NCI-H1694 (cell line): ENCODE measurements around the gene CIT.

Experiments
- DNase-seq: peaks from one replicate; lab custom pipeline; 2025; lab: John Stamatoyannopoulos, UW

Gene CIT

GRCh38 chr12:119803381-119803791 lies 73.7 kb downstream of the CIT start:
- DNase-seq = no peak

DNA sequence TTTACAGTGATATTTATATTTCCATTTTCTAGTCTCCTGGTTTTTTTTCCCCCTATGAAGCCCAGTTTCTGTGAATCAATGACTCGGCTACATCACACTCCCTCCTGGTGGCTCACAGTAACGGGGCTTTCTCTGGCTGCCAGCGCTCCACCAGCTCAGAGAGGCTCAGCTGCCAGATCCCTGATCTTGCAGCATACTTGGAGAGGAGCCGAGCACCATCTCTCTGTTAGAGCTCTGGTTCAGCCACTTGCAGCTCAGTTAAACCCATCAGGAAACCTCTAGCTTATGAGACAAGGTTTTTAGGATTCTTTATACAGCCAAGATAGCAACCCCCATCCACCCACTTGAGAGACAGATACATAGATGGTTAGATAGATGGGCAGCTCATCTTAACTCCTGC lies 74.6 kb downstream of the CIT start:
- DNase-seq = no peak

GRCh38 chr12:119797090-119797489 lies 80.0 kb downstream of the CIT start:
- DNase-seq = no peak

GRCh38 chr12:119796292-119796691 lies 80.8 kb downstream of the CIT start:
- DNase-seq = no peak

- no peak for DNase-seq
Measured at GRCh38 chr12:119791453-119791852, 85.7 kb downstream of the CIT start.

DNA sequence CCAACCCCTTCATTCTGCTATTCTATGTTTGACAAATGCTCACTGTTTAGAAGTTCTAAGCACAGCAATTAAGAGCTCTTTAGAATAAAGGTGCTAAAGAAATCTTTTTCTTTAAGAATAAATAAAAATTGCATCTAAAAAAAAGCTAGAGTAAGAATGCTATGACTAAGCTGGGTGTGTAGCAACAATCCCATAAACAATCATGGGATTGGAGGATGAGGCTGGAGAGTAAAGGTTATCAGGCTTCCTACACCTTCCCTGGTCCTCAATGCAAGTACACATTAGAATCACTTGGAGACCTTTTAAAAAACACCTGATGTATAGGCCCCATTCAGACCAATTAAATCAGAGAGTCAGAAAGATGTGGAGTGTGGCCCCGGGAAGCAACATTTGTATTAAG lies 88.3 kb downstream of the CIT start:
- no peak for DNase-seq

GRCh38 chr12:119786539-119786938 lies 90.6 kb downstream of the CIT start:
- DNase-seq = no peak

DNA sequence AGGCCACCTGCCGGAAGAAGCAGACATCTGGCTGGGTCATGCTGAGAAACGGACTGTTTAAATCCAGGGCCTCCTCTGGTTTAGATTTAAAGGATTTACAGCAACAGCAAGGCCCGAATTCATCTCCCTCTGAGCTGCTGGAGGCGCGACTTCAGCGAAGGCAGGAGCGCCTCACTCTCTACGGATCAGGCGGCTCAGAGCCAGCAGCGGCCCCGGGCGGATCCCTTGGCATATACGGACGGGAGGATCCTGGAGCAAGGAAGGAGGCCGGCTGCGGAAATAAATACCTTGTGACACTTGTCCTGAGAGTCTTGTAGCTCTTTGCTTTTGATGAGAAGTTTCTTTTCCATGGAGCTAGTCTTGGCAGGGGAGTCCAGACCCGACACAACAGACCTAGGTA lies 92.4 kb downstream of the CIT start:
- no peak for DNase-seq

GRCh38 chr12:119783787-119784186 lies 93.3 kb downstream of the CIT start:
- DNase-seq = no peak

DNA sequence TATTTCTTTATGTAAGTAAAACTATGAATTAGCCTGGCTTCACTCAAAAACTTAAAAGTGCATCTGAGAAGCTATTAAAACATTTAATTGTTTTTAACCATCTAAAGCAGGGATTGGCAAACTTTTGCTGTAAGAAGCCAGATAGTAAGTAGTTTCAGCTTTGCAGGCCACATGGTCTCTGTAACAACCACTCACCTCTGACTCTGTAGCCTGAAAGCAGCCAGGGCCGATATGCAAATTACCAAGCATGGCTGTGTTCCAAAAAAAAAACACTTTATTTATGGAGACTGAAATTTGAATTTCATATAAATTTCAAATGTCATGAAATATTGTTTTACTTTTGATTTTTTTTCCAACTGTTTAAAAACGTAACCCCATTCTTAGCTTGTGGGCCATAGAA lies 95.3 kb downstream of the CIT start:
- no peak for DNase-seq

GRCh38 chr12:119780786-119781434 lies 96.2 kb downstream of the CIT start:
- DNase-seq = peak; percentile 8

DNA sequence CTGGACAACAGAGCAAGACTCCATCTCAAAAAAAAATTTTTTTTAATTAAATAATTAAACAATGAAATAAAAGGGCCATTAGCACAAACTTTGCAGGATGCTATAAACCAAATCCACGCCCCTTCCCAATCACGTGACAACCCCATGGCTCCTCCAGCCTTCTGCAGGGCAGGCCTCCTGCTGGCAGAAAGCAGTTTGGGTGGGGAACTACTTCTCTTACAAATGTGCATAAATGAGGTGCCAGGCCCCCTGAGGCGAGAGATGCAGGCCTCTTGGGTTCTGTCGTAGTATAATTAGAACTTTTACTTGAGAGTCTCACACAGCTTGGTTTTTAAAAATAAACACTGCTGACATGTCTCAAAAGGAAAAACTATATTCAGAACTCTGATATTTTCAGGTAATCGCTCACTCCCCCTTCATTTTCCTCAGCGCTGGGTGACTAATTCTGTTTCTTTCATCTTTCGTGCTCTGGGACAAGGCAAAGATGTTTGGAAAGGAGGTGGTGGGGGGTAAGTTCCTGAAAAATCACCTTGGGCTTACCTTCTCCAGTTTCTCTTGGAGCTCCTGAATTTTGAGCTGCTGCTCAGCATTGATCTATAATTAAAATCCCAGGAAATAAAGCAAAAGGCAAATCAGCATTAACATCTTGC lies 101.7 kb downstream of the CIT start:
- no peak for DNase-seq

GRCh38 chr12:119772431-119772830 lies 104.7 kb downstream of the CIT start:
- DNase-seq = no peak

GRCh38 chr12:119770146-119770545 lies 107.0 kb downstream of the CIT start:
- no peak for DNase-seq

DNA sequence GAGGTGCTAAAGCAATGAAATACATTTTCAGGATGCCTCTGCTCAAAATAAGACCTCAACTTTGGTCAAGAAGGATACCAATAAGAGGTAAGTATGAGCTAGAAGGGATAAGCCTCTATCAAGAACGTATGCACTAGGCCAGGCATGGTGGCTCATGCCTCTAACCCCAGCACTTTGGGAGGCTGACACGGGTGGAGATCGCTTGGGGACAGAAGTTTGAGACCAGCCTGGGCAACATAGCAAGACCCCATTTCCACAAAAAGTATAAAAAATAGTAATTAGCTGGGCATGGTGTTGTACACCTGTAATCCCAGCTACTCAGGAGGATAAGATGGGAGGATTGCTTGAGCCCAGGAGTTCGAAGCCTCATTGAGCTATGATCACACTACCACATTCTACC lies 114.5 kb downstream of the CIT start:
- no peak for DNase-seq

- DNase-seq = no peak
Measured at GRCh38 chr12:119758722-119759121, 118.4 kb downstream of the CIT start.

GRCh38 chr12:119758234-119758633 lies 118.9 kb downstream of the CIT start:
- no peak for DNase-seq

GRCh38 chr12:119751961-119752360 lies 125.2 kb downstream of the CIT start:
- DNase-seq = no peak

DNA sequence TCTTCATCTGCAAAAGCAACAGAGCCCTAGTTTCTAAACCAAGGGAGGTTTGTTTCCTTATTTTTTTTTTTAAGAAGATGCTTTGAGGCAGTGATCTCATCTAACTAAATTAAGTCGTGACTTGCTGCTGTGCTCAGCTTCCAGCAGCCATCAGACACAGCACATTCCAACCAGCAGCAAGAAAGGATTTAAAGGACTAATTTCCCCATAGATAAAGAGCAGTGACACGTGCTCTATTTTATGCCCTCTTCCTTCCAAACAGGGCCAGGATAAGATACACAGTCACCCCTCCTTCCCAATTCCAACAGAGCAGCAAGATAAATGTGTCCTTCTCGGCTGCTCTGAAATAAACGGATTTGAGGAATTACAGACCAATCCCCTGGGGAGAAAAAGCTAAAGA lies 127.5 kb downstream of the CIT start:
- DNase-seq = no peak

- DNase-seq = no peak
Measured at GRCh38 chr12:119748497-119748896, 128.6 kb downstream of the CIT start.

DNA sequence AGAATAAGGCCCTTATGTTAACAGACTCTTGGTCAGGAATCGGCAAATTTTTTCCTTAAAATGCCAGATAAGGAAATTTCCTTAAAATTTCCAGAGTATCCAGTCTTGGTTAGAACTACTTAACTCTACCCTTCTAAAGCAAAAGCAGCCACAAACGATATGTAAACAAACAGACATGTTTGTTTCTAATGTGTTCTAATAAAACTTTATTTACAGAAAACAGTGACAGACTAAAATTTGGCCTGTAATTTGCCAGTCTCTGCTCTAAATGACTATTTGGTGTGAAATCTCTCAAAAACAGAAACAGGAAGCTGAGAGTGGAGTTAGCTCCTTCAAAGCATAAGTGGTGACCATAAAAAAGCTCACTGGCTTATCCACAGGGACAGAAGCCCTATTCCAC lies 131.0 kb downstream of the CIT start:
- DNase-seq = no peak

GRCh38 chr12:119744900-119745606 lies 132.1 kb downstream of the CIT start:
- DNase-seq = no peak

DNA sequence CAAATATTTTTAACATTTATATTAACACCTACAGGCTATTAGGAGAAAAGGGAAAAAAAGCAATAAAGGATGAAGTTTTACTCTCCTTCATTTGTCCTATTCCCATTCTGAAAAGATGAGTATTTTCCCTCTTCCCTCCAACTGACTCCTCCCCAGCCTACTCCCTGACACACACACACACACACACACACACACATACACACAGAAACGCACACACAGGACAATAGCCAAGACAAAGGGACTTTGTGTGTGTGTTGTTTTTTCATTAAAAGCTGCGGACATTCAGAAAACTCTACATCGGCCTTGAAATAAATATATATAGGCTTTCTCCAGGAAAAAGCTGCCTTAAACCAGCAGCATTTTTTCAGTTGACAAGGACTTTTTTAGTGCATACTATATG lies 134.4 kb downstream of the CIT start:
- no peak for DNase-seq
